ENCODE measurements around the gene GFI1B. TPM values are rescaled to one million over a fixed set of nuclear protein-coding genes. Genes with fewer than 3 reads are reported as not detected.

The GFI1B gene
- total and polyA plus RNA-seq, 10 of the 15 experiments (the other 5 are each of a cell fraction or from before 2014, with no cell fraction given) = 0.04 to 0.11 (median 0.05) TPM; not detected in 7

- BruUV-seq (replicated peaks) = no TSS peak
- CTCF ChIA-PET = interaction anchor here (0.7 kb wide), 1 partner anchor 27 kb away, joined by 3 read pairs; no protein-coding TSS in a partner anchor
- Histone ChIP-seq H4K20me1 (ENCODE audit: control insufficient read depth, insufficient read depth) (no peaks in the 10 kb centered on the region), H3K4me1 (ENCODE audit: control insufficient read depth, insufficient read depth, low read length) (peaks cover 17% of the 10 kb centered on the region), H3K9ac (ENCODE audit: control insufficient read depth, insufficient read depth, low read length) (no peak overlapping the region), H3K9me3 (replicated peaks; ENCODE audit: control insufficient read depth, insufficient read depth, low read length) (no peaks in the 10 kb centered on the region), H2AFZ (ENCODE audit: control insufficient read depth, low read depth, low read length) (no peak overlapping the region), H3K4me2 (ENCODE audit: control insufficient read depth, insufficient read depth) (no peak overlapping the region), H3K4me3 (no peak overlapping the region), H3K79me2 (ENCODE audit: control insufficient read depth, insufficient read depth, low read length) (no peaks in the 10 kb centered on the region), H3K27me3 (replicated peaks in 1 of 2; ENCODE audit: control insufficient read depth in 2 of 2, insufficient read depth in 2 of 2, low read length in 1 of 2) (peaks cover 3 to 5% of the 10 kb centered on the region in 2 experiments), H3K36me3 (ENCODE audit: control insufficient read depth in 2 of 2, insufficient read depth in 2 of 2, low read length in 1 of 2) (no peaks in the 10 kb centered on the region), H3K27ac (ENCODE audit: control insufficient read depth, insufficient read depth) (no peak overlapping the region)
- FAIRE-seq (no peak), ATAC-seq (no peak), DNase-seq (ENCODE audit: low read depth, low spot score) (no peak)
- intact Hi-C loops (cut with micrococcal nuclease; ENCODE audit: unreplicated experiment) = no loop called here
- in situ Hi-C loops (cut with MboI) = no loop called here
- SMC1A ChIA-PET (ENCODE audit: uncharacterized antibody, unreplicated experiment) = no interaction called here
- WGBS (ENCODE audit: insufficient coverage, insufficient replicate concordance, low lambda C conversion rate, missing lambda C conversion rate) = 49% methylated on average over 6 of the region's 6 CpGs
- POLR2A ChIA-PET = interaction anchor here (0.6 kb wide), 1 partner anchor 13 kb away, joined by 3 read pairs; no protein-coding TSS in a partner anchor
- RAD21 ChIA-PET (ENCODE audit: unreplicated experiment) = no interaction called here
- TF ChIP-seq NBN (IDR thresholded peaks at IDR 0.05) = no peak
- no peak for TF ChIP-seq KDM1A (IDR thresholded peaks at IDR 0.05; ENCODE audit: borderline replicate concordance)
- no peak for TF ChIP-seq MAX (IDR thresholded peaks at IDR 0.05; ENCODE audit: low read depth, low read length)
- no peak for TF ChIP-seq ZNF207 (IDR thresholded peaks at IDR 0.05; ENCODE audit: borderline replicate concordance)
- TF ChIP-seq USF1 (IDR thresholded peaks at IDR 0.05; ENCODE audit: borderline replicate concordance, extremely low read length, insufficient read depth, low read depth, low read length) = no peak
- no peak for TF ChIP-seq SIX5 (IDR thresholded peaks at IDR 0.05; ENCODE audit: low read depth, low read length, severe bottlenecking)
- TF ChIP-seq TCF12 (IDR thresholded peaks at IDR 0.05; ENCODE audit: low read depth, low read length) = no peak
- TF ChIP-seq RAD51 (IDR thresholded peaks at IDR 0.05) = no peak
- TF ChIP-seq ZBTB40 (IDR thresholded peaks at IDR 0.05; ENCODE audit: borderline replicate concordance) = no peak
- no peak for TF ChIP-seq NFIC (IDR thresholded peaks at IDR 0.05; ENCODE audit: low read depth, low read length)
- no peak for TF ChIP-seq IRF5 (IDR thresholded peaks at IDR 0.05; ENCODE audit: borderline replicate concordance)
- no peak for TF ChIP-seq WRNIP1 (IDR thresholded peaks at IDR 0.05; ENCODE audit: borderline replicate concordance, low read depth, low read length)
- no peak for TF ChIP-seq PKNOX1 (IDR thresholded peaks at IDR 0.05)
- no peak for TF ChIP-seq SPI1 (IDR thresholded peaks at IDR 0.05; ENCODE audit: borderline replicate concordance, insufficient read depth, low read depth, low read length)
- TF ChIP-seq E4F1 (IDR thresholded peaks at IDR 0.05; ENCODE audit: borderline replicate concordance, partially characterized antibody) = no peak
Observed at GRCh38 chr9:132995121-132995420, 16.6 kb downstream of the GFI1B start.

All from GM12878 (cell line).